MM.1S (cell line): ENCODE data around the gene HOXC9.
A peak's percentile ranks its signal among the peaks of the same experiment; 100 is the strongest.

Experiments used
- DNase-seq: peaks from one replicate; pipeline ENCODE4 v3.0.0-alpha.2; 2015
- H2AFZ ChIP-seq: fragments of 300-600 bp; sonication (generic); 2 replicates; pipeline ENCODE4 v1.6.0; 2016; ENCODE audit warnings: antibody characterized with exemption, low read length
- H3F3A ChIP-seq: fragments of 300-600 bp; sonication (generic); 2 replicates; pipeline ENCODE4 v1.6.1; 2016; ENCODE audit warnings: mild to moderate bottlenecking, antibody characterized with exemption, low read length, moderate library complexity, mixed read lengths; ENCODE audit not compliant: insufficient read depth
- H3K27ac ChIP-seq: fragments of 300-600 bp; sonication (generic); 2 replicates; pipeline ENCODE4 v1.5.1; 2016; ENCODE audit warnings: mild to moderate bottlenecking, low read length
- H3K27me3 ChIP-seq: fragments of 300-600 bp; sonication (generic); replicated peaks from 2 replicates; pipeline ENCODE4 v1.6.0; 2016; ENCODE audit warnings: low read length; ENCODE audit not compliant: insufficient read depth
- H3K36me3 ChIP-seq: fragments of 300-600 bp; sonication (generic); replicated peaks from 2 replicates; pipeline ENCODE4 v1.6.1; 2016; ENCODE audit warnings: mild to moderate bottlenecking, low read length, mixed read lengths; ENCODE audit not compliant: insufficient read depth
- H3K4me1 ChIP-seq: fragments of 300-600 bp; sonication (generic); 2 replicates; pipeline ENCODE4 v1.6.1; 2016; ENCODE audit warnings: low read length, mixed read lengths
- H3K4me2 ChIP-seq: fragments of 300-600 bp; sonication (generic); 2 replicates; pipeline ENCODE4 v1.6.0; 2016; ENCODE audit warnings: low read depth, low read length
- H3K4me3 ChIP-seq: fragments of 300-600 bp; sonication (generic); 2 replicates; pipeline ENCODE4 v1.5.1; 2016; ENCODE audit warnings: low read length, mixed read lengths
- H3K79me2 ChIP-seq: fragments of 300-600 bp; sonication (generic); 2 replicates; pipeline ENCODE4 v1.6.1; 2016; ENCODE audit warnings: mixed run types, low read length, mixed read lengths
- H3K9ac ChIP-seq: fragments of 300-600 bp; sonication (generic); 2 replicates; pipeline ENCODE4 v1.6.1; 2016; ENCODE audit warnings: low read length, mixed read lengths
- H3K9me2 ChIP-seq: fragments of 300-600 bp; sonication (generic); replicated peaks from 2 replicates; pipeline ENCODE4 v1.6.1; 2016; ENCODE audit warnings: mild to moderate bottlenecking, low read length, mixed read lengths; ENCODE audit not compliant: insufficient read depth
- H3K9me3 ChIP-seq: fragments of 300-600 bp; sonication (generic); replicated peaks from 2 replicates; pipeline ENCODE4 v1.6.1; 2016; ENCODE audit warnings: mild to moderate bottlenecking, low read length, mixed read lengths; ENCODE audit not compliant: insufficient read depth
- H4K20me1 ChIP-seq: fragments of 300-600 bp; sonication (generic); 2 replicates; pipeline ENCODE4 v1.6.1; 2016; ENCODE audit warnings: mild to moderate bottlenecking, low read length, moderate library complexity, mixed read lengths; ENCODE audit not compliant: insufficient read depth
- CTCF ChIP-seq: fragments of 300-600 bp; sonication (generic); IDR thresholded peaks from 2 replicates; pipeline ENCODE4 v1.5.1; 2016; ENCODE audit warnings: antibody characterized with exemption, low read length, mixed read lengths
- EZH2 ChIP-seq: fragments of 300-600 bp; sonication (generic); optimal IDR thresholded peaks from 2 replicates; pipeline ENCODE3; 2017; ENCODE audit warnings: low read depth, mild to moderate bottlenecking, antibody characterized with exemption, low read length, mixed read lengths
- EZH2phosphoT487 ChIP-seq: fragments of 300-600 bp; sonication (generic); IDR thresholded peaks from 2 replicates; pipeline ENCODE4 v1.6.1; 2018; ENCODE audit warnings: antibody characterized with exemption, low read length

The HOXC9 gene

DNA sequence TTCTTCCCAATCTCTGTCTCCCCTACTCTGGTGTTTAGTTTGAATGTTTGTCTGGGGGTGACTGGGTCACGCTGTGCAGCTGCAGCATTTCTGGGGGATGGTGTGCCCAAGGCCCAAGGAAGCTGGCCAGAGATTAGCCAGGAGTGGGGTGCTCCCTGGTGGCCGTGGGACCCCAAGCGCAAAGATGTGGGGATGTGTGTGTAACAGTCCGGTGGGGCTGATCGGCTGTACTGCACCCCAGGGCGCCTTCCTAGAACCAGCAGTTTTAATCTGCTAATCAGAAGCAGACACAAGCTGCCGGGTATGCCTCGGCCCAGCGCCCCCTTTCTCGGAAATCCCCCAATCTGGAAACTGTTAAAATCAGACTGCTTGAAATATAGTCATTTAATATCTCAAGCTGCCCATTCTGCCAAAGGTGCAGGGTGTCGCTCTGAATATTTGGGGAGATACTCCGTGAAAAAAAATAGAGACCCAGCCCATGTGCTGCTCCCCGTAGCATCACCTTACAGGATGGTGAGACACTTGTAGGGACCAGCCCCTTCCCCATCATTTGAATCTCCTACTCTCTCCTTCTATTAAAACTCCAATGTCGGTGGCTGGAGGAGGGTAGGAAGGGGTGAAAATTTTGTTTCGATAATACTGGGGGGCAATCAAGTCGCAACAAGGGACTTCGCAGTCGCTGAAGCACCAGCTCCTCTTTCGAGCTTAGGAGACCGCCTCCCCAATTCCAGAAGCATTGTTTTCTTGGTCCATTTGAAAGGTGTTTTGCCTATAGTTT is 4.3 kb downstream of the HOXC9 start:
- no peaks in the 10 kb centered on the region for H4K20me1 ChIP-seq
- H3K4me1 ChIP-seq, result 0 out of 2 replicates have a peak, but pooled peaks cover 5% of the 10 kb centered on the region

GRCh38 chr12:54004841-54005530 is 5.0 kb downstream of the HOXC9 start:
- no peaks in the 10 kb centered on the region for H3K36me3 ChIP-seq
- no peaks in the 10 kb centered on the region for H3K9me2 ChIP-seq
- H3K27me3 ChIP-seq, result peaks cover 93% of the 10 kb centered on the region
- DNase-seq, result no peak
- H3K27ac ChIP-seq, result no peak overlapping the region
- 0 out of 2 replicates have a peak, but pooled peaks have one; percentile 45 for TF ChIP-seq EZH2phosphoT487
- TF ChIP-seq EZH2, result no peak
- H3K9ac ChIP-seq, result no peak overlapping the region
- no peaks in the 10 kb centered on the region for H3K79me2 ChIP-seq
- H3K9me3 ChIP-seq, result no peaks in the 10 kb centered on the region
- no peaks in the 10 kb centered on the region for H4K20me1 ChIP-seq
- H3K4me1 ChIP-seq, result 0 out of 2 replicates have a peak, but pooled peaks cover 5% of the 10 kb centered on the region
- no peak overlapping the region for H3K4me3 ChIP-seq
- H3F3A ChIP-seq, result no peaks in the 10 kb centered on the region
- H3K4me2 ChIP-seq, result no peak overlapping the region
- no peak overlapping the region for H2AFZ ChIP-seq

More for the DNA sequence above, 4.3 kb downstream of the HOXC9 start:
- Histone ChIP-seq H3K36me3 (no peaks in the 10 kb centered on the region), H2AFZ (no peak overlapping the region), H3K79me2 (no peaks in the 10 kb centered on the region), H3K27me3 (peaks cover 92% of the 10 kb centered on the region), H3K4me2 (no peak overlapping the region), H3K9me2 (no peaks in the 10 kb centered on the region), H3K4me3 (no peak overlapping the region), H3K9me3 (no peaks in the 10 kb centered on the region), H3F3A (no peaks in the 10 kb centered on the region), H3K27ac (no peak overlapping the region), H3K9ac (no peak overlapping the region)
- TF ChIP-seq EZH2, result no peak
- no peak for TF ChIP-seq CTCF
- no peak for TF ChIP-seq EZH2phosphoT487
- DNase-seq, result no peak

DNA sequence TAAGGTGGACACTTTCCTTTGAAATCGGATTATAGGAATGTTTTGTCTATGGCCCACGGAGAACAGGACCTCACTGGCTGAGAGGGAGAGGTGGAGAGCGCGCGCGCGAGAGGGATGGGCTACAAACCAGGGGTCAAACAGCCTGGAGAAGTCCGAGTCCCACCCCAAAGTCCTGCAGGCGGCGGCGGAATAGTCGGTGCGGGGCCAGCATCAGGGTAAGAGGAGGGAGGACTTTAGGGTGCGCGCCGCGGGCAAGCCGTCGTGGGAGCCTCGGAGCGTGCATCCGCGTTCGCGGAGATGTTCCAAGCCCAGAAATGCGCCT is 5.5 kb downstream of the HOXC9 start:
- TF ChIP-seq CTCF (no peak), EZH2phosphoT487 (no peak), EZH2 (no peak)
- Histone ChIP-seq H3K27ac (no peak overlapping the region), H4K20me1 (no peaks in the 10 kb centered on the region), H3K9me3 (no peaks in the 10 kb centered on the region), H2AFZ (no peak overlapping the region), H3K9me2 (no peaks in the 10 kb centered on the region), H3K4me3 (no peak overlapping the region), H3F3A (no peaks in the 10 kb centered on the region), H3K79me2 (no peaks in the 10 kb centered on the region), H3K4me2 (no peak overlapping the region), H3K27me3 (peaks cover 93% of the 10 kb centered on the region), H3K36me3 (no peaks in the 10 kb centered on the region), H3K9ac (no peak overlapping the region), H3K4me1 (0 out of 2 replicates have a peak, but pooled peaks cover 5% of the 10 kb centered on the region)
- no peak for DNase-seq
